HG02885 (cell line): ENCODE data around the gene PLP1.
"Not testable (repeated sequence)": the region's sequence is repeated elsewhere in the genome, so short reads cannot be mapped to it uniquely, and the experiment has no call there.

ENCODE experiments used
- ATAC-seq: cut with Tn5 transposase; IDR thresholded peaks from one replicate; pipeline ENCODE4 v1.9.1; 2021; ENCODE audit warnings: mild to moderate bottlenecking; ENCODE audit not compliant: unreplicated experiment, poor library complexity

Gene PLP1

GRCh38 chrX:103780336-103781061 lies 3.9 kb downstream of the PLP1 start:
- no peak for ATAC-seq

- no peak for ATAC-seq
These were observed 4.4 kb downstream of the PLP1 start for GRCh38 chrX:103781062-103781402.

GRCh38 chrX:103781706-103782105 lies 5.1 kb downstream of the PLP1 start:
- no peak for ATAC-seq

- ATAC-seq, result no peak
These were observed 6.0 kb downstream of the PLP1 start for GRCh38 chrX:103782640-103783039.

GRCh38 chrX:103783196-103783595 lies 6.6 kb downstream of the PLP1 start:
- no peak for ATAC-seq

- ATAC-seq, result no peak
These were observed 7.3 kb downstream of the PLP1 start for GRCh38 chrX:103783971-103784370.

- peak; percentile 85 for ATAC-seq
These were observed 12.4 kb downstream of the PLP1 start for GRCh38 chrX:103789004-103789403.

GRCh38 chrX:103791228-103791627 lies 14.6 kb downstream of the PLP1 start:
- ATAC-seq, result no peak

- ATAC-seq, result no peak
These were observed 15.3 kb downstream of the PLP1 start for GRCh38 chrX:103791826-103792485.

- no peak for ATAC-seq
These were observed 16.4 kb downstream of the PLP1 start for GRCh38 chrX:103792916-103793544.

- ATAC-seq, result no peak
These were observed 16.9 kb downstream of the PLP1 start for GRCh38 chrX:103793545-103793940.

- no peak for ATAC-seq
These were observed 17.5 kb downstream of the PLP1 start for GRCh38 chrX:103794119-103794518.

- ATAC-seq, result no peak
These were observed 21.1 kb downstream of the PLP1 start for GRCh38 chrX:103797691-103798090.

- no peak for ATAC-seq
These were observed 23.7 kb downstream of the PLP1 start for GRCh38 chrX:103800318-103800717.

GRCh38 chrX:103805860-103806259 lies 29.2 kb downstream of the PLP1 start:
- ATAC-seq, result no peak

- no peak for ATAC-seq
These were observed 30.3 kb downstream of the PLP1 start for GRCh38 chrX:103806862-103807474.

- no peak for ATAC-seq
These were observed 35.2 kb downstream of the PLP1 start for GRCh38 chrX:103811858-103812257.

GRCh38 chrX:103817101-103817500 lies 40.5 kb downstream of the PLP1 start:
- not testable (repeated sequence) for ATAC-seq

- peak; percentile 64 for ATAC-seq
These were observed 40.9 kb downstream of the PLP1 start for GRCh38 chrX:103817502-103817901.

GRCh38 chrX:103818842-103819619 lies 42.4 kb downstream of the PLP1 start:
- no peak for ATAC-seq
